IMR-90 (cell line): Measurements from ENCODE around the gene AGAP1.

Experiments used
- CTCF ChIP-seq: conservative IDR thresholded peaks from 2 replicates; pipeline ENCODE4 v1.5.1; 2012; ENCODE audit warnings: mild to moderate bottlenecking, low read depth, low read length, improper control_type of control experiment
- MXI1 ChIP-seq: IDR thresholded peaks from 2 replicates; pipeline ENCODE4 v1.6.1; 2012; ENCODE audit warnings: low read depth, mild to moderate bottlenecking, low read length, moderate library complexity, borderline replicate concordance
- NFE2L2 ChIP-seq: fragments of 150-350 bp; IDR thresholded peaks from 2 replicates; pipeline ENCODE4 v1.6.1; 2016; ENCODE audit warnings: low read depth, mild to moderate bottlenecking, low read length
- POLR2A ChIP-seq: IDR thresholded peaks from 2 replicates; pipeline ENCODE4 v1.6.1; 2012; ENCODE audit warnings: mild to moderate bottlenecking, low read depth, low read length
- RAD21 ChIP-seq: IDR thresholded peaks from 2 replicates; pipeline ENCODE4 v1.6.1; 2012; ENCODE audit warnings: low read length, improper control_type of control experiment
- RCOR1 ChIP-seq: IDR thresholded peaks from 2 replicates; pipeline ENCODE4 v1.6.1; 2012; ENCODE audit warnings: mild to moderate bottlenecking, low read length, improper control_type of control experiment; ENCODE audit not compliant: insufficient replicate concordance
- RFX5 ChIP-seq: IDR thresholded peaks from 2 replicates; pipeline ENCODE4 v1.8.0; 2012; ENCODE audit warnings: low read depth, mild to moderate bottlenecking, low read length, moderate library complexity
- USF2 ChIP-seq: fragments of 150-350 bp; IDR thresholded peaks from 2 replicates; pipeline ENCODE4 v1.6.1; 2017; ENCODE audit warnings: mild to moderate bottlenecking, antibody characterized with exemption, low read length, low read depth

- no peak for TF ChIP-seq RCOR1
- TF ChIP-seq MXI1, result no peak
- no peak for TF ChIP-seq CTCF
- TF ChIP-seq POLR2A, result no peak
- TF ChIP-seq USF2, result no peak
- no peak for TF ChIP-seq RAD21
- no peak for TF ChIP-seq RFX5
- TF ChIP-seq NFE2L2, result no peak
Measured at GRCh38 chr2:235924675-235925063, 430.8 kb downstream of the AGAP1 start.
